ENCODE measurements around the gene MAP6.

The MAP6 gene

GRCh38 chr11:75635066-75635862, 33.6 kb downstream of the MAP6 start:
- DNase-seq (ENCODE audit: low read depth), result no peak
- H3K4me3 ChIP-seq (ENCODE audit: low read depth, low read length), result no peak overlapping the region

GRCh38 chr11:75633409-75634066, 35.3 kb downstream of the MAP6 start:
- no peak for DNase-seq (ENCODE audit: low read depth)
- no peak overlapping the region for H3K4me3 ChIP-seq (ENCODE audit: low read depth, low read length)

- no peak overlapping the region for H3K4me3 ChIP-seq (ENCODE audit: low read depth, low read length)
- DNase-seq (ENCODE audit: low read depth), result no peak
Measured at GRCh38 chr11:75632962-75633361, 35.9 kb downstream of the MAP6 start.

- no peak for DNase-seq (ENCODE audit: low read depth)
- no peak overlapping the region for H3K4me3 ChIP-seq (ENCODE audit: low read depth, low read length)
Measured at GRCh38 chr11:75632450-75632849, 36.4 kb downstream of the MAP6 start.

GRCh38 chr11:75631086-75631730, 37.6 kb downstream of the MAP6 start:
- DNase-seq (ENCODE audit: low read depth), result no peak
- H3K4me3 ChIP-seq (ENCODE audit: low read depth, low read length), result no peak overlapping the region

- DNase-seq (ENCODE audit: low read depth), result no peak
- no peak overlapping the region for H3K4me3 ChIP-seq (ENCODE audit: low read depth, low read length)
Measured at GRCh38 chr11:75627906-75628668, 40.8 kb downstream of the MAP6 start.

DNA sequence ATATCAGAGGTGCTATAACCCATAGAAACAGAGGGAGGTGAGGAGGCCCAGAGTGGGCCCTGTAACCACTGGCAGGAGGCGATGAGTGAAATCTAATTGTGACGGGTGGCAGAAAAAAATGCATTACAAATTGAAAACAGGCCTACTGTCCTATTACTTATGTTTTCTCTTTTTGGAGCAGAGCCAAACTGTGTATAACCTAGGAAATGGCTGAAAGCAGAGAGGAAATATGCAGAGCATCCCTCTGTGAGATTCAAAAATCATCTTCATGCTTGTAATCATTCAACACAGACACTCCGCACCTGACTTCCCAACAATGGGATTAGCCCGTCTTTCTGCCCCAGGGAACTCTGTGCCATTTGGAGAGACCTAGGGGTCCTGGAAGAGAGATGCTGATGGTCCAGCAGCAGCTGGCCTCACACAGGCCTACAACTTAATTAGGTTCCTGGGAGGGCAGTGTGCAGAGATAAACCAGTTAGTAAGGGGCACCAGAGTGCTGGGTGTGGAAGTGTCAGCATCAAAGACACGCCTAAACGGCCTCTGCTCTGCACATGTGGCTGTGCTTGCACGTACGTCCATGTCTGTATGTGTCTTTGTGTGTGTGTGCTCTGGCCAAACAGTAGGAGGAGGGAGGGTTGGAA, 41.8 kb downstream of the MAP6 start:
- DNase-seq (ENCODE audit: low read depth), result no peak
- H3K4me3 ChIP-seq (ENCODE audit: low read depth, low read length), result no peak overlapping the region

DNA sequence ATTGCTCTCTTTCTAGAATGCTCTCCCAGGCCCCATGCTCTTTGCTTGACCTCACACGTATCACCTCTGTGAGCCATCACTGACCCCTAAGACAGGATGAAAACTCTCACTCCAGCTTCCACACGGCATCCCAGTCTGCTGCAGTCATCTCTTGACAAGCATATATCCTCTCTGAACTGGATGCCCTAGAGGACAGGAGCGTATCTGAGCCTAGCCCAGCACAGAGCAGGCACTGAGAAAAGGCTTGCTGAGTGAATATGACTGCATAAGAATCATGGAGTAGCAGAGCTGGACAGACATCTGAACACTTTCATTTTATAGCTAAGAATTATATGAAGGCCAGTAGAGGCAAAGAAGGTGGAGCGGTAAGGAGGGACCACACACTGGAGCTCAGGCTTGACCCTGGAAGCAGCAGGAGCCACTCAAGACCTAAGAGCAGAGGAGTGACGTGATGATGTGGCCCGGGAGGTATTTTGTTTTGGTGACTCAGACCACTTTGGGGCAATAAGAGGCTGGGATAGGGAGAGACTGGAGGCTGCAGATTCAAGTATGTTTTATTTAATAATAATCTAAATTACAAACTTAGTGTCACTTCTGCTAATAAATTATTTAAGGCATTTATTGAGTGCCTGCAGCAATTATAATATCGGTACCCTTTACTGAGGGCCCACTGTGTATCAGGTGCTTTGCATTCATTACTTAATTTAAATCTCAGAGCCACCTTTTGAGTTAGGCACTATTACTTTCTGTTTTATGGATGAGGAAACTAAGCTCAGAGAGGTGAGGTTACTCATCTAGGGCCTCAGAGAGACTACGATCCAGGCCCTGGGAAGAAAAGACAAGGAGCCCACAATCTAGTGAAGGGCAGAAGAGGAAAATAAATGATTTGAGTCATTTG, 42.6 kb downstream of the MAP6 start:
- peak; percentile 69 for DNase-seq (ENCODE audit: low read depth)

DNA sequence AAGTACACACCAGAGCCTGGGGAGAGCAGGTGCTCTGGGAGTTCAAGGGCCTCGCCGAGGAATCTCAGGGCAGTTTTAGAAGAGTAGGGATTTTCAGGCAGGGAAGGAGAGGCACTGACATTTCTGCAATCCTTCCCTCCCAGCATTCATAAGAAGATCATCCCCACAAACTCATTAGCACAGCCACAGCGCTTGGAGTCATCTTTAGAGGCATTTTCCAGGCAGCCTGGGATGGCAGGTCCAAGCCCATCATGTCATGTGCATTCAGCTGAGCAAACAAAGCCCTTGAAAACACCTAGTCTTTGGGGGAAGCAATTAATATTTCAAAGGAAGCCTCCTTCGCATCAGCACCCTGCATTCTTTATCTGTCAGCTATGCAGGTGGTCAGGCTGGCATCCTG, 43.8 kb downstream of the MAP6 start:
- no peak for DNase-seq (ENCODE audit: low read depth)

More for the DNA sequence above, 42.6 kb downstream of the MAP6 start:
- no peak overlapping the region for H3K4me3 ChIP-seq (ENCODE audit: low read depth, low read length)

GRCh38 chr11:75616281-75616680, 52.6 kb downstream of the MAP6 start:
- no peak overlapping the region for H3K4me3 ChIP-seq (ENCODE audit: low read depth, low read length)
- DNase-seq (ENCODE audit: low read depth), result no peak

More for the DNA sequence above, 43.8 kb downstream of the MAP6 start:
- no peak overlapping the region for H3K4me3 ChIP-seq (ENCODE audit: low read depth, low read length)

DNA sequence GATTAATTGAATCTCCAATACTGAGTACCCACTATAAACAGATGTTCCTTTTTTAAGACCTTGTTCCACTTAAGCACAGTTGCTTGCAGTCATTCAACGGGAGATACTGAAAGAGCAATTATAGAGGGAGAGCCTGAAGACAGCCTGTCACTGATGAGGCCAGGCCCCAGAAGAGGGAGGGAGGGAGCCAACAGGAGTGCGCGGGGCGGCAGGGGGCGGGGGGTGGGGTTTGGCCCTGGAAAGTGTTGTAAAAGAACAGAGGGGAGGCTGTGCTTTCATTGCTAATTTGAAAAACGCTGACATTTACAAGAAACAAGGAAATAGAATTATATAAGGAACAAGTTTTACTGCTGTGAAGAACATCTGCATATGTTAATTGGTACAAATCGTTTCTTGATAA, 53.1 kb downstream of the MAP6 start:
- H3K4me3 ChIP-seq (ENCODE audit: low read depth, low read length), result no peak overlapping the region
- DNase-seq (ENCODE audit: low read depth), result no peak

DNA sequence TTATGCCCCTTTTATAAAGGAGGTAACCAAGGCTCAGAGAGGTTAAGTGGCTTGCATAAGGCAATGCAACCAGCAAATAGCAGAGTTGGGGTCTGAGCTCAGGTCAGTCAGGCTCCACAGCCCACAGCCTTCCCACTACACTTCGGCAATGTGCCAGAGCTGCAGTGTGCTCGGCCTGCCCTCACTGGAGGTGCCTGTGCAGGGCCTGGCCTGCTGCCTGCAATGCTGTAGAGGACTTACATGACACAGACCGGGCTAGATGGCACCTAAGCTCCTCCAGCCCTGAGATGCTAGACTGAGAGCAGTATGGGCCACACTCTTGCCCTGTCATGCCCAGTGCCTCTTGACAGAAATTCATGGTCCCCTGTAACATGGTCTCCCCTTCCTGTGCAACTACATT, 57.0 kb downstream of the MAP6 start:
- H3K4me3 ChIP-seq (ENCODE audit: low read depth, low read length), result no peak overlapping the region
- DNase-seq (ENCODE audit: low read depth), result no peak

DNA sequence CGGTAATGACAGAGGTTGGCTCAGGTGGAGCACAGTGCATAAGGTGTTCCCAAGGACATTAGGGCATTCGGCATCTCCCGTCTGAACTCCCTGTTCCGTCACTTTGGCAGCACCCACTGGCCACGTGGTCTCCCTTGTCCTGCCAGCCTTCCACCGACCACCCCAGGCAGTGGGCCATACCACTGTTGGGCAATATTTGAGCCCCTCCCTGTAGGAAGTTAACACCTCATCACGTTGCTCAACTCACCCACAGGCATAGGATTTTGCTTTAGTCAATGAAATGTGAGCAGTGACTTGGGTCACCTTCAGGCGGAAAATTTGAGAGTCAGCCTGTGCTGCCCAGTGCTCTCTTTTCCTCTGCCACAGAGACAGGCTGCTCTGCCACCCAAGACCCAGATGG, 62.7 kb downstream of the MAP6 start:
- no peak for DNase-seq (ENCODE audit: low read depth)
- no peak overlapping the region for H3K4me3 ChIP-seq (ENCODE audit: low read depth, low read length)

GRCh38 chr11:75603791-75604736, 64.8 kb downstream of the MAP6 start:
- DNase-seq (ENCODE audit: low read depth), result peak; percentile 86
- no peak overlapping the region for H3K4me3 ChIP-seq (ENCODE audit: low read depth, low read length)

DNA sequence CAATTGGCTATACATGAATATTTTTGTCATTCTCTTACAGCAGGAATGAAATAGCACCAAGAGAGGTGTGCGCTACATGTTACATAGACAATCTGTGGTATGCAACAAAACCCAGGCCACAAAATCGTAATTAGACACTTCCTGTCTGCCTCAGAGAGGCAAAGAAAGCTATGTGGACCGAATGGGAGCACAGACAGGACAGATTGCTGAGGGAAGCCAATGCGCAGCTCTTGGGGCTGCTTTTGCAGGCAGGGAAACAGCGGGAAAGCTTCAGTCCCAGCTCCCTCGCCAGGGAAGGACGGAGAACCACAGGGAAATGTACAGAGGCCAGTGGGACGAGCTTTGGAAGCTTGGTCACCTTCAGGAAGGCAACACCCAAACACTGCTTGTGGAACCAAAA, 65.9 kb downstream of the MAP6 start:
- no peak for DNase-seq (ENCODE audit: low read depth)
- no peak overlapping the region for H3K4me3 ChIP-seq (ENCODE audit: low read depth, low read length)

DNA sequence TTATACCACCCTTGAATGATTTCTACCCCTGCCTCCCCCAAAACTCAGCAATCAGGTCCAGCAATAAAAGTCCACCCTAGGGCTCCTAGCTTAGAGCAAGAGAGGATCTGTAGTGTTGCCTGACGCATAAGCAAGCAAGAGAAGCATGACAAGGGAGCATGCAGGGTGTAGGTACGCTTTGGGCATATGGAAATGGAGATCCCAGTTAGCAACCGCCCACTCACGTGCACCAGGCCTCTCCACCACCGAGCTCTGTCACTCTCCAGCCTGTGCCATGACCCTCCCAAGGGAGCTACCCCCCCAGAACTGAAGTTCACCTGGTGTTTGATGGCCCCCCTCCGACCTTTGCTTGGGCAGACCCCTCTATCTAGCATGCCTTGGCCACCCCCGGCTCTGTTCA, 67.3 kb downstream of the MAP6 start:
- no peak overlapping the region for H3K4me3 ChIP-seq (ENCODE audit: low read depth, low read length)
- no peak for DNase-seq (ENCODE audit: low read depth)

DNA sequence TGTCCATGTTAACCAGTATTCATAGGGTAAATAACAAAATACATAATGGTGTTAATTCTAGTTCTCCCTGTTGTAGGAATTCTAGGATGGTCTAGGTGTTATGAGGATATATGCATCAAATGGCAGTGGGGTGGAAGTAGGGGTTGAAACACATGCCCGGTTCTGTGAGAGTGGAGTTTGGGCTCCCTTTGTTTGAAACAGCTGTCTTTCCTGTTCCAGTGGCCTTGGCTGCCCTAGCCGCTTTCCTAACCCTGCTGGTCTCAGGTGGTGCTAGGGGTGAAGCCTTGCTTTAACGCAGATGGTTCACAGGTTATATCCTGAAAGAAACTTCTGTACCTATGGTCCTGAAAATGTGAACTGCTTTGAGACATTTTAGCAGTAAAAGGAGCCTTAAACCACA, 68.5 kb downstream of the MAP6 start:
- H3K4me3 ChIP-seq (ENCODE audit: low read depth, low read length), result no peak overlapping the region
- DNase-seq (ENCODE audit: low read depth), result no peak
